NCI-H2081 (cell line): ENCODE data around the gene RNF8.

Source experiments
- DNase-seq, 2 experiments: peaks; one replicate each; lab custom pipeline; 2025; lab: John Stamatoyannopoulos, UW

RNF8 gene

DNA sequence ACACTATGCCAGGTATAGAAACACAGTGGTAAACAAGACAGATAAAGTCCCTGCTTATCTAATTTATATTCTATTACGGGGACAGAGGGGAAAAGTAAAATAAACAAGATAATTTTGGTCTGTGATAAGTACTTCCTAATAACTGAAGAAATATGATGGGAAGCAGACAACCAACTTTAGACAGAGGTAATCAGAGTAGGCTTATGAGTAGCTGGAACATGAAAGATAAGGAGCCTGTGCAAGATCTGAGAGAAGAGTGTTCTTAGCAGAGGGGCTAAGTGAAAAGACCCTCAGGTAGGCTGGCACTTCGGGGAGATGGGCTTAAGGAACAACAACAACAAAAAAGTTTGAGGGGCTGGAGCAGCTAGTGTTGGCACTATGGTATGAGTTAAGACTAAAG, 4.1 kb downstream of the RNF8 start:
- no peak for DNase-seq

DNA sequence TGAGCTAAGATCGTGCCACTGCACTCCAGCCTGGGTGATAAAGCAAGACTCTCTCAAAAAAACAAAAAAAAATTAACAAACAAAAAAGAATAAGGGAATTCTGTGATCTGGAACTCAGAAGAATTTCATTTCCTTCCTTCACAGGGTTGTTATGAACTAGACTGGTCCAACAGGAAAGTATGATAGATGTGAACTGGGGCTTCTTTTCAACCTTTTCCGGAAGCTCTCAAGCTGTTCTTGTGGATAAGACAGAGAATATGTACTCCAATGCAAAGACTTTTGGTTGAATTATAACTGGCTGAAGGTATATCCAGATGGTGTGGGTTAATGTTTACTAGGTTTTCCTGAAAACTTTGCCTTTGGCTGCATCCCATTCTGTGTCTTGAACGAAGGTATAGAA, 5.3 kb downstream of the RNF8 start:
- DNase-seq, result no peak

DNA sequence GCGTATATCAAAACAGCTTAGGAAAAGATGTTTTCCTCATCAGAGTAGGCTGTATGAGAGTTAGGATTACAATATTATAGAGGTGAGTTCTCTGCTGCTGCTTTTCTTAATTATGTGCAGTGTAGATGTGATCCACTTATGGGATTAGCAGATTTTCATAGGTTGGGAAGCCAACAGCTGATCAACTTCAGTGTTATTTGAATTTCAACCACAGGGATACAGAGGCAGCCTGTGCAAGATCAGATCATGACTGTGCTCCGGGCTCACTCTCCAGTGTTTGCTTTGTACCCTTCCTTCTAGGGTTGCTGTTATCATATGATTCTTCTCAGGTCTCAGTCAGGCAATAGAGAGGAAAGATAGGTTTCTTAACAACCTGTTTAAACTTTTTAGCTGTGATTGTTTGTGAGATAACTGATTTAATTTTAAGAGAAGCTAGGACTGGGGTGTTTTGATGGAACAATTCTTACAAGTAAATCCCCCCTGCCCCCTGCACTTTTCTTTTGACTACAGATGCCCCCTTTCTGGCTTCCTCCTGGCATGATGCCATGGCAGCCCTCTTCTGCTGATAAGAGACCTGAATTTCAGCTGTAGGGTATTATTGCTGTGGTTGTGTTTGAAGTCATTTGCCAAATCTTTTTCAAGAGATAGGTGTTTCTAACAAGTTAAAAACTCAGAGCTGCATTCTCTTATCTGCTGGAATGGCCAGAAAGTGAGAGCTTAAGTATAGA, 8.5 kb downstream of the RNF8 start:
- no peak for DNase-seq

DNA sequence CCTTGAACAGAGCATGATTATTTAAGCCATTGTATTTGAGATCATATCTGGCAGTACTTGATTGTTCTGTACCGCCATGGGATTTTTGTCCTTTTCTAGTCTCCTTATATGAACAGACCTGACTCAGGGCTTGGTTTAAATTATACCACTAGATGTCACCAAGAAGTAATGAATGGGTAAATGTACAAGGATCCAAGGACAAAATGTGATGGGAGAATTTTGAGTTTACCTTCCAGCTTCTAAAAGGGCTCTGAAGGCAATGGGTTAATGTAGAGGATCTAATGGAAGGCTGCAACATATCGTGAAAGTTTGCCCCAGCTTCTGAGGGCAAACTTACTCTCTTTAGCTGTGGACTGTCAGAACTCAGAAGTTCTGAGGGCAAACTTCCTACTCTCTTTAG, 12.0 kb downstream of the RNF8 start:
- peak in 1 of 2 experiments; percentile 9 for DNase-seq

DNA sequence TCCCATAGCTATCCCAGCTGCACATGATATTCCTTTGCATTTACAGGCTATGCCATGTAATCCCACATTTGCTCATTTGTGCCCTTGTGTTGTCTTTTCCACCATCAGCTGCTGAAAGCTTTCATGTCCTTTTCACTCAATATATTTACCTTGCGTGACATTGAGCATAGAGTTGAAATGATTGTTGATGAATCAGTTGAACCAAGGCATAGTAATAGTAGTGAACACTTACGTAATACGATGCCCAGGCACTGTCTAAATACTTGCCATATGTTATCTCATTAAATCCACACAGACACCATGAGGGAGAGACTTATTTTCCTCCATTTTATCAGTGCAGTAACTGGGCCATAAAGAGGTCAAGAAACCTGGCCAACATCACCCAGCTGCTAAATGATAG, 13.1 kb downstream of the RNF8 start:
- DNase-seq, result no peak

DNA sequence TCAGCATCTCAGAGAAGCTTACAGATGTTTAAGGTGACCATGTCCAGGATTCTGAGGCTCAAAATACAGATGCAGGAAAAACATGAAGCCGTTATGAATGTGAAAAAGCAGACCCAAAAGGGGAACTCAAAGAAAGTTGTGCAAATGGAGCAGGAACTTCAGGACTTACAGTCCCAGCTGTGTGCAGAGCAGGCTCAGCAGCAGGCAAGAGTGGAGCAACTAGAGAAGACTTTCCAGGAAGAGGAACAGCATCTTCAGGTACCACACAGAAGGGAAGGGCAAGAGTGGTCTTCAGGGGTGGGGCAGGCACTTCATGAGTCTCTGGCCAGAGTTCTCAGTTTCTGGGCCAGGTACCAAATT, 15.2 kb downstream of the RNF8 start:
- no peak for DNase-seq

DNA sequence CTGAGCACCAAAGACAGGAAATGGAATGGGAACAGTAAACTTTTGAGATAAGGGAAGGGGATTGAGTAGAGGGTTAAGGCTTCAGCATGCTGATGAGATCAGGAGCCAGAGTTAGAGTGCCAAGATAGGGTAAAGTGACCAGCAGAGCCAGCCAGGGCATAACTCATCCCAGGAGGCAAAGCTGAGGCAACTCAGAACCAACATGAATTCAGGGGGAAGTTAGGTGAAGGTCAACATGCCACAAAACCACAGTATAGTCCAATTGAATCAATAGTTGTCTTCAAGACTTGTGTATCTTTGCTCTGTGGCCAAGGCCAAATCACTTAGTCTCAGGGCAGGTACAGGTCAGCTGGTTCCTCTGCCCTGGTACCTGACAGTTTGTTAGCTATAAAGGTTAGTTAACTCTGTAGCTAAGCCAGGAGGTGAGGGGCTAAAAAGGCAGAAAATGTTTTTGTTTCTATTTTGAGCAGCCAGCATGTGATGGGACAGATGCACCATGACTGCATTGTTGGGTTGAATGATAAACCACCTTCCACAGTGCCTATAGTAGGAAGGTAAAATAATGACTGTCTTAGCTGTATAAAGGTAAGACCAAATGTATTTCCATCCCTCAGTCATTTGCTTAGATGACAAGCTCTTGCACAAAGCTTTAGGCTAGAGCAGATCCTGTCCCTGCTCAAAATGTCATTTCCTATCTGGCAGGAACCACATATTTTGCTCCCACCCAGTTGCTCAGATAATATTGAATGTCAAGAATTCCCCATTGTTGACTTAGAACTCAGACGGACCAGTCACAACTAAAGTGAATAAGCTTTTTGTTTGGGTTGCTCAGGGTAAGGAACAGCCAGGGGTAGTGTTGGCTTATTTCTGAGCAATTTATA, 15.8 kb downstream of the RNF8 start:
- no peak for DNase-seq

DNA sequence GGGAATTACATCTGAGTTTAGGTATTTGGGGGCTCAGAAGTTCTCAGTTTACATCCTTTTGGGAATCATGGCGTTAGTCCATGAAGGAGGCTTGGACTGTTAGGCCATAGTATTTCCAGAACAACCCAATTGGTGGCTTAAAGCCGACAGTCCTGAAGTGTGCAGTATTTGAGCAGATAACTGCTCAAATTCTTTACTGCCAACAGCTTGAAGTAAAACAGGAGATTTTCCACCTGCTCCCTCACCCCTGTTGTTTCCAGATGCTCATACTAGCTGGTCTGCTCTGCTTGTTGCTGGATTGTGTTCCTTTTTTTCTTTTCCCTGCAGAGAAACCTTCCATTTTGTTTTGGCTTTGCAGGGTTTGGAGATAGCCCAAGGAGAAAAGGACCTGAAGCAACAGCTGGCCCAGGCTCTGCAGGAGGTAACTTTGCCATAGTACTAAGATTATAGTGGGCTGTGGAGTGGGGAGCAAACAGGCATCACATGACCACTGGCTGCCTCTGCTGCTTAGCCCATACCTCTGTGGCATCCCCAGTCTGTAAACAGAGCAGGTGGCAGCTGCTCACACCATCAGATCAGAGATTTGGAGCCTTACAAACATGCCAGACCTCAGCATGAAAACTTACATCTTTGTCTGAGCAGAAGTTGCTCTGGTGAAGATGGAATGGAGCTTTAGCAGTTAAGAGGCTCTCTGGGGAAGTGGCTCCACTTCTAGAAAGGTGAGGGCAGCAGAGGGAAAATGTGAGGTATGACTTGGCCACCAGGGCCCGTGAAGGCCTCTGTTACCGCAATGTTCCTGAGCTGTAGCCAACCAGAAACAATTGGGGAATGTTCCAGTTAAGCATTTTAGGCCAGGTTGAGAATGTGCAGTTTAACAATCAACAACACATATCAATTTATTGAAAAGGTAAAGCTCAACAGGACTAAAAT, 17.6 kb downstream of the RNF8 start:
- peak in 1 of 2 experiments; percentile 22 for DNase-seq

DNA sequence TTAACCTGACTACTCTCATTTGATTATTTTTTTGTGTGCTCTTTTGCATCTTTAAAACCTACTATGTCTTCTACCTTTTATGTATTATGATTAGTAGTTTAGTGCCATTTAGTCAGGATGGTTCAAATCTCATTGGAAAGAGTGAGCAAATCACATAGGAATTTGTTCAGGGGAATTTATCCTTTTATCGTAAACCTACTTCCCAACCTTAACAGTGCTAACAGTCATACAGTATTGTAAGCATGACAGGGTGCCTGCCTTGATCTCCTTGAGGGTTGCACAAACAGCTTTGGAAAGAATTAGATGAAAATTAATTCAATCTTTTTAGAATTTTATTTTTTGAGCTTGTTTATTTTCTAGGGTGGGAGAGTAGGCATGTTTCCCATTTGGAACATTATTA, 18.3 kb downstream of the RNF8 start:
- no peak for DNase-seq

DNA sequence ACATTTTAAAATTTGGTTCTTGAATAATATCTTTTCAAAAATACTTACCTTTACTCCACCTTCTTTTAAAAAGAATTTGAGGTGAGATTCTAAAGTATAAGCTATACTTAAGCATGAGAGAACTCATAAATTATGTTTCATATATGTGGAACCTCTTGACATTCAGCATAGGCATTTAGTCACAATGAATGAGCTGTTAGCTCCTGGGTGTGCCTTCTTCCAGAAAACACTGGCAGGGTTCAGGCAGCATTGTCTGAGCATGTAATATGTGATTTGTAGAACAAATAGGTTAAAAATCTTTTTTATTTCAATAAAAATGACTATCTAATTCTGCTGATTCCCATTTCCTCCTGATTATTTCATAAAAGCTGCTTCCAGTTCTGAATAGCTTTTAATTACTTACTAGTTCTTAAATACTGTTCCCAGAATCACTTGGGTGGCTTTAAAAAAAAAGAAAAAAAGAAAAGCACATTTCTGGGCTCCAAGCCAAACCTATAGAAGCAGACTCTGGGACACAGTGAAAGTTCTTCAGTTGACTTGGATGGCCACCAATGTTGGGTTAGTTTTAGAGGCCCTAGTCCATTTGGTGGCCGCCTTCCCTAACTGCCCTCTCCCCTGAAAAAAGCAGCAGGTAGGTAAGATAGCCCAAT, 20.2 kb downstream of the RNF8 start:
- DNase-seq, result no peak

DNA sequence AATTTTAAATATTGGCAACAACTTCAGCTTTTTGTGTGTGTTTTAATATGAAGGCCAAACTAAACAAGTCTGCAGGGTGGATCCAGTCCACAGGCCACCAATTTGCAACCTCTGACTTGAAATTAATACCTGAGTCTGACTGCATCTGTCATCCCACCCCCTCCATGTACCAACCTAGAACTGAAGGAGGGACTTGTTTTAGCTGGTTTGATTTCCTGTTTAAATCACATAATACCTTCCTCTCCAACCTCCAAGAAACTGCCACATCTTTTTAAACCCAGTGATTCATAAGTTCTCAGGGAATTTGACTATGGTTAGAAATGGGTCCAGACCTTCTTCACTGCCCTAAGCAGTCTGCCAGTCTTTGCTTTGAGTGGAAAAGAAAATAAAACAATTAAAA, 21.6 kb downstream of the RNF8 start:
- DNase-seq, result no peak

DNA sequence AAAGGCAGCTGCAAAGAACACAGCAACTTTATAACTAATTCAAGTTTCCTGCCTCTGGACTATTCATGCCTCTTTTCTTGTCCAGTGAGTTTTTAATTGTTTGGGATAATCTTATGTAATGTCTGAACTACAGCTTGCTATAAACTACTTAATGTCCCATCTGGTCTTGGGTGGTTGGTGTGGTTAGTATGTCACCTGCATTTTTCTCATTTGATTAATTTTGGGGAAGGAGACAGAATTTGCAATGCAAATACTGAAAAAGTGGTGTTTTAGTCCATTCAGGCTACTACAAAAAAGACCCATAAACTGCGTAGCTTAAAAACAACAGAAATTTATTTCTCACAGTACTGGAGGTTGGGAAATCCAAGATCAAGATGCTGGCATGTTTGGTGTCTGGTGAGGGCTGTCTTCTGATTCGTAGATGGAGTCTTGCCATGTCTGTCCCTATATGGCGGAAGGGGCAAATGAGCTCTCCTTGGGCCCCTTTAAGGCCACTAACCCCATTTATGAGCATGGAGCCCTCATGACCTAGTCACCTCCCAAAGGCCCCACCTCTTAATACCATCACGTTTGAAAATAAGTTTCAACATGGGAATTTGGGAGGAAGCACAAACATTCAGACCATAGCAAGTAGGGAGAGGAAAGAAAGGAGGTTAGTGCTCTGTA, 22.4 kb downstream of the RNF8 start:
- DNase-seq, result no peak

DNA sequence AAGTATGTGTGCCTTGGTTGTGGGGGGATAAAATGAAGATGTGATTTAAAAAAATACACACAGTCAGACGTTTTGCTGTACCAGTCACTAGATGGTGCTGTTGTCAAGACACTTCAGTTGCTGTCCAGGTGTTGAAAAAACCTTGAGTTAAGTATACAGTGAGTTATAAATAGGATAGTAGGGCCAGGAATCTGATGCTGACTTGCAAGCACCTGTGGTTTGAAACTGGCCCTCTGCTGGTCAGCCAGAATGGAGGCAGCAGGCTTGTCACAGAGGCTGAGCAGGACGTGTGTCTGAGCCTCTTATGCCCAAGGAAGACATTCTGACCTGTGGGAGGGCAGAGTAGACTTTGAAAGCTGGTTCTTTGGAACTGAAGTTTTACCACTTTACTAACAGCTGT, 27.8 kb downstream of the RNF8 start:
- DNase-seq, result peak; percentile 71 to 85

DNA sequence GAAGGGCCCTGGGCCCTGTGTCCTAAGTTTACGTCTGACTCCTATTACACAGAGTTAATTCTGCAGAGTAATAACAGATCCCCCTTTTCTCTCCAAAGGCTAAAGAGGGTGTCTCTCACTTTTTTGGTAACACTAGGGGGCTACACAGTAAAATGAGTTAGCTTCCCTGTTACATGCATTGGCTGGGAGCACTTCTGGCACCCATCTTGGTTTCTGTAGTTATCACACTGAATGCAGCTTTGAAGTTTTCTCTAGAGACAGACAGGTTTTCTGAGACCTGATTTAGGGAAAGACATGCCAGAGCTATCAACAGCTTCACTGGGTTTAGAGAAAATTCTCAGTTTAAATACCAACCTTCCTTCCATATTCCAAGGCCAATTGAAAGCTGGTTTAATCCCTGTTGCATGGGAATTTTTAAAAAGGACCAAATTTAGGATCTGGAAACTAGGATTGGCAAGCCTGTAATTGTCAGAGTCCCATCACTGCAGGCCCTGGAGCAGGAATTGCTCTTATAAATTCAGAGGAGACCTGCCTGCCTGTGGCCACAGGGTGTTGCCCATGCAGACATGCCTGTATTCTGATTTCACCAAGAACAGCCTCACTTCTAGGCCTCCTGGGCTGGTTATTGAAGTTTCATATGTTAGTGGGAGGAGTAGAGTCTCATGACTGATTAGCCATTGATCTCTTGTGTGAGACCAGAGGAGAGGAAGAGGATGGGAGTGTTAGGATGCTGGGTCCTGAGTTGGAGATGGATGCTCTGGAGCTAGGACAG, 29.4 kb downstream of the RNF8 start:
- DNase-seq, result no peak

DNA sequence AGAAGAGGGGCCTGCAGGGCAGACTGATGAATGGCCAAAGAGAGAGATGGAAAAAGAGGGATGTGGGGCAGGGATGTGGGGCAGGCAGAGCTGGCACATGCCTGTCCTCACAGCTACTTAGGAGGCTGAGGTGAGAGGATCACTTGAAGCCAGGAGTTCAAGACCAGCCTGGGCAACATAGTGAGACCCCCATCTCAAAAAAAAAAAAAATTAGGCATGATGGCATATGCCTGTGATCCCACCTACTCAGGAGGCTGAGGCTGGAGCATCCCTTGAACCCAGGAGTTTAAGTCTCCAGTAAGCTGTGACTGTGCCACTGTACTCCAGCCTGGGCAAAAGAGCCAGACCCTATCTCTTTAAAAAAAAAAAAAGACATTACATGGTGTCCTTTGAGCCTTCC, 34.8 kb downstream of the RNF8 start:
- DNase-seq, result no peak

DNA sequence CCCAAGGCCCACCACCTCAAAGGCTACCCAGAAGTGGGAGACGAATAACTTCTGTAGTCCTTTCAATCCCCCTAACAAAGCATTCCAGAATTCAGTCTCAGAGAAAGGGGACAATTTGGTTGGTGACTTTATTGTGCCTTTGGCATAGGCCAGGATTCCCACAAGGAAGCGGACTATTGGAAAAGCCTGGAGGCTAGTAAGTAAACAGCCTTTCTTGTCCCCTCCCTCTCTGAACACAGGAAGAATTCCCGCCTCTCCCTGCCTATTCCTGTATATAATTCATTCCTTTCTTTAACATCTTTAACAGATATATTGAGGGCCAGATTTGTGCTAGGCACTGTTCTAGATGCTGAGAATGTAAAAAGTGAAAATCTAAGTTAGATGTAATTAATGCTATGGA, 36.1 kb downstream of the RNF8 start:
- no peak for DNase-seq

DNA sequence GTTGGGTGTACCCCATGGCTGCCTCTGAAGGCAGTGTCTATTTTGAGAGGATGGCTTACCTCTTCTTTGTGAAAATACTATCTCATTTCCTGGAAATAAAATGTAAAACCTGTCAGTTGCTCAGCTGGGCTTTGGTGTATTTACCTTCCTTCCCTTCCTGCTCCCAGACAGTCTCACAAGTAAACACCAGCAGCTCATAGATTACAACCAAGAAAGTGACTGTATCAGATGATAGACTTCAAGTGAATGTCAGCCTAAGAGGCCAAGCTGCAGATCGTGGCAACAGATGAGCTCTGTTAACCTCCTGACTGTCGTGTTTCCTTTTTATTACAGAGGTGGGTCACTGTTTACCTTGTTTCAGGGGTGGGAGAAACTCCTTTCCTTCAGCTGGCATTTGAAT, 37.3 kb downstream of the RNF8 start:
- no peak for DNase-seq

DNA sequence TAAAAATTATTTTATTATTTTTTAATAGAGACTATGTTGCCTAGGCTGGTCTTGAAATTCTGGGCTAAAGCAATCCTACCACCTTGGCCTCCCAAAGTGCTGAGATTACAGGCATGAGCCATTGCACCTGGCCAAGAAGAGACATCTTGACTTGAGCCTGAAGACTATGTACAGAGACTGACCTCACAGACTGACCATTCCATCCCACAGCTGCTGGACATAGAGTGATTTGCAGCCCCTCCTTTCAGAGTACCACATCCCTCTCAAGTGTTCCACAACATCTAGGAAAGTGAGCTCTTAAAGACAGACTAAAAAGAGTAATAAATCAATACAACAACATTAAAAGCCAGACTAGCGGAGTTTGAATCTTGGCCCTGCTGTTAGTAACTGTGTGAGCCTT, 39.0 kb downstream of the RNF8 start:
- DNase-seq, result no peak

DNA sequence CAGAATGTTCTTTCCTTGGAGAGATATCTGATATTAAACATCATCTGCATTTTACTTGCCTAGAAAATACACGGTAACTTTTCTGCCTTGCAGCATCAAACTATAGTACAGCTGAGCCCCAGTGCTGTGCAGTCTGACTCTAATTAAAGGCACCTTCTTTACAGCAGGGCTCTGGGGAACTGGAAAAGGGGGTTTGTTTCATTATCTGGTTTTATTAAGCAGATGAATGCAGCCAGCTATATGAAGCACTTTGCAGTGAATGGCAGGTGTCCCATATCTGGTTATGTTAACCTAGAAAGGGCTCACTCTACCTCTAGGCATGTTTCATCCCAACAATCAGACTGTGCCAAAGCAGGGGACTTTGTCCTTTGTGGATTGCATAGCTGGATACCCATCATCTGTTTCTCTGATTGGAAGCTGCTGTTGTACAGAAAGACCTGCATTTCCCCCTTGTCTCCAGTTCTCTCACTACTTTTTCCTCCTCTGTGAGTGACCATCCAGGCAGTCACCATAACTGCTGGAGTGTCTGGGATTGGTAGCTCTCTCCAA, 39.7 kb downstream of the RNF8 start:
- DNase-seq, result no peak

DNA sequence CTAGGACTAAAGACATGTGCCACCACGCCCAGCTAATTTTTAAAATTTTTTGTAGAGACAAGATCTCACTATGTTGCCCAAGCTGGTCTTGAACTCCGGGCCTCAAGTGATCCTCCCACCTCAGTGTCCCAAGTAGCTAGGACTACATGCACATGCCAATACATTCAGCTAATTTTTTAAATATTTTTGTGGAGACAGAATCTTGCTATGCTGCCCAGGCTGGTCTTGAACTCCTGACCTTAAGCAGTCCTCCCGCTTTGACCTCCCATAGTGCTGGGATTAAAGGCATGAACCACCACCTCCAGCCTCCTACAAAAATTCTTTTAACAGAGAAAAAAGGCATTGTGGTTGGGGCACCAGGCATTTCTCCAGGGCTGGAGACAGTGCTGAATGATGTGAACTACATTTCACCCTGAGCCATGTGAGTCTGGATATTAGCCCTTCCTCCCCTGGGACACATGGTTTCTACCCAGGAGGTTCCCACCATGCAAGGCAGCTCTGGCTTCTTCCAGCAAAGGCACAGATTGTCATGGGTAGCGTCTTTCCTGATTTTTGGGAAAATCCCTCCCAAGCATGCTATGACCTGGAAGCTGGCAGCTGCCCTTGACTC, 42.9 kb downstream of the RNF8 start:
- DNase-seq, result no peak
